Measurements from ENCODE around the gene EME2. TPM values are rescaled to one million over a fixed set of nuclear protein-coding genes. Genes with fewer than 3 reads are reported as not detected.

The EME2 gene
- total and polyA plus RNA-seq, 2 of the 13 experiments (the other 11 are each of a cell fraction or from before 2014, with no cell fraction given), result 4.4 to 7.6 TPM

- FAIRE-seq (no peak), DNase-seq (ENCODE audit: low spot score) (no peak), ATAC-seq (no peak)
- no peaks in the 10 kb centered on the region for H3K9me3 ChIP-seq (ENCODE audit: low read length)
- peaks cover 28% of the 10 kb centered on the region for H3K79me2 ChIP-seq (ENCODE audit: insufficient read depth, low read length)
- no peak overlapping the region for H3K9ac ChIP-seq (ENCODE audit: insufficient read depth, low read depth, low read length)
- H3K27ac ChIP-seq (ENCODE audit: extremely low read length, insufficient read depth, low read length), result no peak overlapping the region
- TF ChIP-seq JARID2 (CRISPR knock-in tag; IDR thresholded peaks at IDR 0.05; ENCODE audit: insufficient replicate concordance) (no peak), ZNF207 (IDR thresholded peaks at IDR 0.05; ENCODE audit: borderline replicate concordance) (no peak), NCOR1 (IDR thresholded peaks at IDR 0.05; ENCODE audit: borderline replicate concordance, low read length) (no peak), KDM6A (CRISPR knock-in tag; IDR thresholded peaks at IDR 0.05; ENCODE audit: low read depth) (no peak), ZFP36L2 (CRISPR knock-in tag; IDR thresholded peaks at IDR 0.05) (no peak), HOMEZ (CRISPR knock-in tag; IDR thresholded peaks at IDR 0.05; ENCODE audit: low read depth) (no peak), ZSCAN25 (CRISPR knock-in tag; IDR thresholded peaks at IDR 0.05) (no peak), HMG20A (CRISPR knock-in tag; IDR thresholded peaks at IDR 0.05; ENCODE audit: borderline replicate concordance) (no peak), ZNF660 (CRISPR knock-in tag; IDR thresholded peaks at IDR 0.05; ENCODE audit: borderline replicate concordance, low read depth) (no peak)
- POLR2A ChIA-PET, result interaction anchor here (2.5 kb wide), 1 partner anchor 47 kb away, joined by 10 read pairs; no protein-coding TSS in a partner anchor
- CTCF ChIA-PET (ENCODE audit: low intra/inter-chr PET ratio, low total read pairs), result no interaction called here
- no peak overlapping the region for H3K4me3 ChIP-seq (replicated peaks in 1 of 3; ENCODE audit: insufficient read depth in 1 of 3, low read depth in 2 of 3, low read length in 3 of 3)
- in situ Hi-C loops (cut with HindIII; ENCODE audit: extremely low pct_ligation_motif_present, low pct_unique_long_range_greater_than_20kb), result loop anchor here (5.0 kb wide), 1 partner anchor 40 kb away; the partner anchor contains the start of genes NUBP2 and SPSB3
- BruUV-seq (replicated peaks), result no TSS peak
- intact Hi-C loops (cut with micrococcal nuclease; ENCODE audit: unreplicated experiment), result no loop called here
- no peak overlapping the region for H2AFZ ChIP-seq (ENCODE audit: low read length)
- peaks cover 24% of the 10 kb centered on the region for H3K4me1 ChIP-seq (ENCODE audit: insufficient read depth, low read length)
- no peak overlapping the region for H3K4me2 ChIP-seq (ENCODE audit: low read depth, low read length)
- peaks cover 11 to 30% of the 10 kb centered on the region in 2 experiments; a peak in 4 of 5 replicates for H3K36me3 ChIP-seq (replicated peaks in 1 of 2; ENCODE audit: control insufficient read depth in 1 of 2, insufficient read depth in 2 of 2, low read length in 2 of 2)
- 99% methylated on average over 4 of the region's 16 CpGs for WGBS (ENCODE audit: low lambda C conversion rate)
- no peaks in the 10 kb centered on the region; a peak in 1 of 5 replicates for H3K27me3 ChIP-seq (ENCODE audit: control insufficient read depth in 1 of 2, insufficient read depth in 2 of 2, low read length in 2 of 2)
- H4K20me1 ChIP-seq (ENCODE audit: insufficient read depth, low read length), result no peaks in the 10 kb centered on the region; the same call in 1 of the 2 replicates
Observed at GRCh38 chr16:1822801-1823200, 50.2 kb downstream of the EME2 start.

Data from HepG2 (cell line).